Heart left ventricle (tissue), 13 donors: ENCODE data around the gene ATRNL1.

Experiments used
- POLR2A ChIP-seq, 2 donors: fragments of 450-650 bp; IDR thresholded peaks; one replicate each; pipeline ENCODE4 v1.6.1; 2017; ENCODE audit warnings: antibody characterized with exemption in 2 of 2, mild to moderate bottlenecking in 2 of 2, moderate library complexity in 2 of 2
- TF ChIP-seq, protein P1 (sequence below), 12 donors: fragments of 200-600 bp; sonication (generic) in 4 of 12; IDR thresholded peaks; one replicate each; pipeline versions ENCODE4 v1.5.0 to v1.8.0; 2018 to 2022; ENCODE audit warnings: antibody characterized with exemption in 12 of 12, mild to moderate bottlenecking in 5 of 12
- donor health status: ischemic (EF 13 %, LVEDD 7.1; RV severe dilation, severe dysfunction).
- donor health status: DM: no; HTN: yes; CAD: no.
- donor health status: DM: no; HTN: no; CAD: no.
- donor health status: ischemic (EF 25% LVEDD 6.9; RV normal size, moderate dysfunction).
- donor health status: ischemic (EF 25% LVEDD 5.7; RV mildly dilated, moderate dysfunction).
- donor health status: ischemic (EF 35%, LVEDD 5.7; RV mildly dilated, moderate dysfunction).
- donor health status: nonischemic (EF 11% LVEDD 7.7; RV severe dilation, severe dysfunction).
- donor health status: DM: yes; HTN: yes; CAD: no.
- donor health status: PGD.
- donor health status: ischemic (EF 29% LVEDD 5.4; RV normal size, mild dysfunction).
- donor health status: nonischemic (EF 23%, LVEDD 6.1; RV moderate dilation, normal function).

- TF ChIP-seq, protein P1, sequence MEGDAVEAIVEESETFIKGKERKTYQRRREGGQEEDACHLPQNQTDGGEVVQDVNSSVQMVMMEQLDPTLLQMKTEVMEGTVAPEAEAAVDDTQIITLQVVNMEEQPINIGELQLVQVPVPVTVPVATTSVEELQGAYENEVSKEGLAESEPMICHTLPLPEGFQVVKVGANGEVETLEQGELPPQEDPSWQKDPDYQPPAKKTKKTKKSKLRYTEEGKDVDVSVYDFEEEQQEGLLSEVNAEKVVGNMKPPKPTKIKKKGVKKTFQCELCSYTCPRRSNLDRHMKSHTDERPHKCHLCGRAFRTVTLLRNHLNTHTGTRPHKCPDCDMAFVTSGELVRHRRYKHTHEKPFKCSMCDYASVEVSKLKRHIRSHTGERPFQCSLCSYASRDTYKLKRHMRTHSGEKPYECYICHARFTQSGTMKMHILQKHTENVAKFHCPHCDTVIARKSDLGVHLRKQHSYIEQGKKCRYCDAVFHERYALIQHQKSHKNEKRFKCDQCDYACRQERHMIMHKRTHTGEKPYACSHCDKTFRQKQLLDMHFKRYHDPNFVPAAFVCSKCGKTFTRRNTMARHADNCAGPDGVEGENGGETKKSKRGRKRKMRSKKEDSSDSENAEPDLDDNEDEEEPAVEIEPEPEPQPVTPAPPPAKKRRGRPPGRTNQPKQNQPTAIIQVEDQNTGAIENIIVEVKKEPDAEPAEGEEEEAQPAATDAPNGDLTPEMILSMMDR (IDR thresholded peaks at IDR 0.05), result no peak
- TF ChIP-seq POLR2A (IDR thresholded peaks at IDR 0.05), result no peak
Observed at GRCh38 chr10:115945701-115946445, 852.7 kb downstream of the ATRNL1 start.
